GM12865 (cell line): Measurements from ENCODE around the gene SLC6A17.

Experiments
- DNase-seq: peaks from one replicate; pipeline ENCODE4 v3.0.0; 2010; ENCODE audit warnings: low read depth
- H3K4me3 ChIP-seq: 2 replicates; pipeline ENCODE4 v1.5.1; 2011; ENCODE audit warnings: mild to moderate bottlenecking, low read depth, low read length, control low read depth
- CTCF ChIP-seq: IDR thresholded peaks from 2 replicates; pipeline ENCODE4 v1.5.1; 2011; ENCODE audit warnings: low read length, control low read depth, low read depth, inconsistent platforms; ENCODE audit not compliant: insufficient read depth; ENCODE audit errors: missing control alignments

Gene SLC6A17

GRCh38 chr1:110213143-110213540 is 62.8 kb downstream of the SLC6A17 start:
- TF ChIP-seq CTCF = no peak
- no peak for DNase-seq
- no peak overlapping the region for H3K4me3 ChIP-seq

- peak; percentile 28 for DNase-seq
- TF ChIP-seq CTCF = no peak
- H3K4me3 ChIP-seq = no peak overlapping the region
These were observed 64.4 kb downstream of the SLC6A17 start for GRCh38 chr1:110214454-110215404.

GRCh38 chr1:110215621-110216515 is 65.6 kb downstream of the SLC6A17 start:
- TF ChIP-seq CTCF = no peak
- DNase-seq = no peak
- no peak overlapping the region for H3K4me3 ChIP-seq

GRCh38 chr1:110216844-110217444 is 66.7 kb downstream of the SLC6A17 start:
- no peak overlapping the region for H3K4me3 ChIP-seq
- TF ChIP-seq CTCF = no peak
- DNase-seq = peak; percentile 58

GRCh38 chr1:110218137-110218536 is 67.8 kb downstream of the SLC6A17 start:
- H3K4me3 ChIP-seq = no peak overlapping the region
- no peak for DNase-seq
- TF ChIP-seq CTCF = no peak

- H3K4me3 ChIP-seq = no peak overlapping the region
- TF ChIP-seq CTCF = no peak
- no peak for DNase-seq
These were observed 68.4 kb downstream of the SLC6A17 start for GRCh38 chr1:110218739-110219138.
